Retinal pigment epithelial cell (primary cell): ENCODE results near the gene MYLIP.

Experiments
- DNase-seq: peaks from one replicate; pipeline ENCODE4 v3.0.0-alpha.2; 2010; ENCODE audit warnings: low read depth
- H3K4me3 ChIP-seq: 2 replicates; pipeline ENCODE4 v1.5.1; 2011; ENCODE audit warnings: mild to moderate bottlenecking, low read length, control low read depth, moderate library complexity
- CTCF ChIP-seq: conservative IDR thresholded peaks from 2 replicates; pipeline ENCODE4 v1.5.1; 2011; ENCODE audit warnings: low read depth, low read length, control low read depth, inconsistent platforms

MYLIP gene

GRCh38 chr6:16139556-16139955 lies 10.7 kb downstream of the MYLIP start:
- DNase-seq, result no peak
- H3K4me3 ChIP-seq, result no peak overlapping the region
- no peak for TF ChIP-seq CTCF

DNA sequence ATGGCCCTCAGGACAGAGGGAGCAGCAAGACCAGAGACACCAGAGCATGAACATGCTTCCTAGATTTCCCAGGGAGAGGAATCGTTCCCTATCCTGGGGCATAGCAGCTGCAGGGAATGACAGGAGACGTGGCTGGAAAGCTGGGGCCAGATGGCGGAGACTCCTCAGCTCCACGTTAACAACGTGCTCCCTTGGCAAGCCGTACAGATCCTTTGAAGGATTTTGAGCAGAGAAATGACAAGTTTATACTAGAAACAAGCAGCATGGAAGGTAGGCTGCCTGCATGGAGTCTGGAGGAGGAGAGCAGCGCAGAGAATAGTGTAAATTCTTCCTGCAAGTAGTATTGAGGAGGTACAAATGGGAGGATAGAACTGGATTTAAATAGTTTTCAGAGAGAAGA lies 11.7 kb downstream of the MYLIP start:
- TF ChIP-seq CTCF, result no peak
- DNase-seq, result no peak
- no peak overlapping the region for H3K4me3 ChIP-seq

DNA sequence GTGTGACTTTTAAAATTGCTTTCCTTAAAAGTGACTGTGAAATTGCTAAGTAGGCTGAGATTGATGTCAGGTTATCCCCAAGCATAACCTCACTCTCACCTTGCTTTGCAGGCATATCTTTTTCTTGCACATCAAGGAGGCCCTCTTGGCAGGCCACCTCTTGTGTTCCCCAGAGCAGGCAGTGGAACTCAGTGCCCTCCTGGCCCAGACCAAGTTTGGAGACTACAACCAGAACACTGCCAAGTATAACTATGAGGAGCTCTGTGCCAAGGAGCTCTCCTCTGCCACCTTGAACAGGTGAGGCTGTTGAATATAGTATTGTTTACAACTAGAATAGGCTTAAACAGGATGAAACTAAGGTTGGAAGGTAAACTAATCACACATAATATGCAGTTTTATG lies 12.6 kb downstream of the MYLIP start:
- TF ChIP-seq CTCF, result no peak
- H3K4me3 ChIP-seq, result no peak overlapping the region
- DNase-seq, result no peak

- DNase-seq, result no peak
- no peak for TF ChIP-seq CTCF
- H3K4me3 ChIP-seq, result no peak overlapping the region
These were observed 16.2 kb downstream of the MYLIP start for GRCh38 chr6:16145038-16145437.

DNA sequence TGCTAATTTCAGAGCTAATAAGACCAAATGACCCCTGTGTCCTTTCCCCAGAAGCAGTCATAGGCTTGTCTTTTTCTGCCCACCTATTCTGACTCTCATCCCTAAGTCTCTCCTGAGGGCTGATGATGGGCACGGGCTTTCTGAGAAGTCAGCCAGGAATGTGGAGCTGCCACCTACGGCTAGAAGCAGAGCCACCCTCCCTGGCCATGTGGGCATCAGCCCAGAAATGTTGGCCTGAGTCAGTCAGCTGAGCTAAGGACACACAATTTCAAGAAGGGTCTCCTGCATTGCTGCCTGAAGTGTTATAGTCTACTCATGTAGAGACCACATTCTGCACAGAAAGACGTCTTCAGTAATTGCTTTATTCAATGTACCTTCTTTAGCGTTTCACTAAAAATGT lies 17.1 kb downstream of the MYLIP start:
- DNase-seq, result no peak
- no peak overlapping the region for H3K4me3 ChIP-seq
- TF ChIP-seq CTCF, result no peak

DNA sequence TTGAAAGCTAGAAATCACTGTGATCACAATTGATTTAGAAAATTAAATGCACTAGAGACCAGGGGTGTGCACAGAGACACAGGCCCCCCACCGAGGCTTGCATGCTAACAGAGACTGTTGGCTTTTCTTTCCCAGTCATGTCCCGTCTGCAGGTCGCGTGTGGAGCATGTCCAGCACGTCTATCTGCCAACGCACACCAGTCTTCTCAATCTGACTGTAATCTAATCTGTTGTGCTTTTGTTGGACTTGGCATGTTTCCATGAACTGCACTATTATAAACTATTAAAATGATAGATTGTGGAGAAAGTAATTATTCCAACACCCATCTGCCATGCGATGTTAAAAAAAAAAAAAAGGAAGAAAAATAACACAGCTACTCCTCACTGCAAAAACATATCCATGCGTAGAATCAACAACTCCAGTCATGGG lies 17.7 kb downstream of the MYLIP start:
- no peak for DNase-seq
- no peak overlapping the region for H3K4me3 ChIP-seq
- TF ChIP-seq CTCF, result no peak

DNA sequence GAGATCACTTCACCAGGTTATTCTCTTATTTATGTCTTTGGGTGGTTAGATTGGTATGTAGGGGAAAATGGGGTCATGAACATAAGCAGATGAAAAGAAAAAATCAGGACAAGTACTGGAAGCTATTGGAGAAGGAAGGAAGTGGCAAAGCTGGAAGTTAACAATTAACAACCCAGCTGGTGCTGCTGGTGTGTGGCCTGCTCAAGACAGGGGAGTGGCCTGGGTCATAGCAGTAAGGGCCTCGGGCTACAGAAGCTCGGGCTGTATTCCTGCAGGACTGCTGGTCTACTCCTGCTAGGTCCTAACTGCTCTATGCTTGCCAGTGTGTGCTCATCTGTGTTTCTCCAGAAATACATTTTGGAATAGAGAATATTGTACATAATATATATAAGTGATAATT lies 19.6 kb downstream of the MYLIP start:
- H3K4me3 ChIP-seq, result no peak overlapping the region
- TF ChIP-seq CTCF, result no peak
- no peak for DNase-seq
